Measurements from ENCODE around the gene LARGE2. TPM values are rescaled to one million over a fixed set of nuclear protein-coding genes. Genes with fewer than 3 reads are reported as not detected.

The LARGE2 gene
- total RNA-seq, 1 experiment from 2014 or later: 108 TPM

GRCh38 chr11:45959851-45960250 lies 37.4 kb downstream of the LARGE2 start:
- no peak overlapping the region for H2BK120ac ChIP-seq (ENCODE audit: low read depth, low read length, poor library complexity, severe bottlenecking)
- no peaks in the 10 kb centered on the region for H3K79me2 ChIP-seq (ENCODE audit: insufficient read depth, low read length)
- H3T11ph ChIP-seq (ENCODE audit: low read length): no peak overlapping the region
- no peaks in the 10 kb centered on the region for H3K79me1 ChIP-seq (ENCODE audit: insufficient read depth, low read depth, low read length, poor library complexity, severe bottlenecking)
- no peaks in the 10 kb centered on the region for H4K20me1 ChIP-seq (ENCODE audit: control insufficient read depth, insufficient read depth, insufficient read length)
- H2AFZ ChIP-seq (ENCODE audit: low read length): no peak overlapping the region
- Mint-ChIP-seq H3K27ac (no peak overlapping the region), H3K9me3 (peaks cover 2 to 6% of the 10 kb centered on the region in 2 experiments; a peak in 3 of 5 replicates), H3K36me3 (ENCODE audit: insufficient read depth in 1 of 3, low read depth in 3 of 3) (peaks cover 15 to 30% (median 18%) of the 10 kb centered on the region in 3 experiments), H3K4me3 (no peak overlapping the region), H3K27me3 (ENCODE audit: low read depth) (no peaks in the 10 kb centered on the region), H3K4me1 (no peaks in the 10 kb centered on the region)
- no peak overlapping the region for H3K4ac ChIP-seq (ENCODE audit: low read depth, low read length)
- H2BK12ac ChIP-seq (ENCODE audit: insufficient read length, low read depth, low read length): no peak overlapping the region
- H2AK5ac ChIP-seq (ENCODE audit: insufficient read length, low read length): no peak overlapping the region
- H2BK5ac ChIP-seq (ENCODE audit: insufficient read length, low read length): no peak overlapping the region
- no peak overlapping the region for H3K4me2 ChIP-seq (ENCODE audit: insufficient read depth, insufficient read length, low read length)
- H4K91ac ChIP-seq (ENCODE audit: insufficient read length, low read depth, low read length): no peak overlapping the region
- H3K27ac ChIP-seq (ENCODE audit: insufficient read length, low read depth, low read length): no peak overlapping the region
- no peak for DNase-seq
- H3K27me3 ChIP-seq (ENCODE audit: insufficient read depth, low read length): no peaks in the 10 kb centered on the region
- no peak overlapping the region for H3K18ac ChIP-seq (ENCODE audit: insufficient read length, low read depth, low read length)
- H3K14ac ChIP-seq (ENCODE audit: insufficient read depth, low read length): no peak overlapping the region
- H3K23me2 ChIP-seq (ENCODE audit: insufficient read length, low read depth, low read length, poor library complexity, severe bottlenecking): no peaks in the 10 kb centered on the region
- TF ChIP-seq, protein P1, sequence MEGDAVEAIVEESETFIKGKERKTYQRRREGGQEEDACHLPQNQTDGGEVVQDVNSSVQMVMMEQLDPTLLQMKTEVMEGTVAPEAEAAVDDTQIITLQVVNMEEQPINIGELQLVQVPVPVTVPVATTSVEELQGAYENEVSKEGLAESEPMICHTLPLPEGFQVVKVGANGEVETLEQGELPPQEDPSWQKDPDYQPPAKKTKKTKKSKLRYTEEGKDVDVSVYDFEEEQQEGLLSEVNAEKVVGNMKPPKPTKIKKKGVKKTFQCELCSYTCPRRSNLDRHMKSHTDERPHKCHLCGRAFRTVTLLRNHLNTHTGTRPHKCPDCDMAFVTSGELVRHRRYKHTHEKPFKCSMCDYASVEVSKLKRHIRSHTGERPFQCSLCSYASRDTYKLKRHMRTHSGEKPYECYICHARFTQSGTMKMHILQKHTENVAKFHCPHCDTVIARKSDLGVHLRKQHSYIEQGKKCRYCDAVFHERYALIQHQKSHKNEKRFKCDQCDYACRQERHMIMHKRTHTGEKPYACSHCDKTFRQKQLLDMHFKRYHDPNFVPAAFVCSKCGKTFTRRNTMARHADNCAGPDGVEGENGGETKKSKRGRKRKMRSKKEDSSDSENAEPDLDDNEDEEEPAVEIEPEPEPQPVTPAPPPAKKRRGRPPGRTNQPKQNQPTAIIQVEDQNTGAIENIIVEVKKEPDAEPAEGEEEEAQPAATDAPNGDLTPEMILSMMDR (conservative IDR thresholded peaks at IDR 0.05): no peak
- WGBS (ENCODE audit: extremely low coverage, insufficient read length, low lambda C conversion rate): no CpG with 5 or more reads among the region's 1 CpG
- H3K56ac ChIP-seq (ENCODE audit: insufficient read length, low read depth, low read length): no peak overlapping the region
- H4K5ac ChIP-seq (ENCODE audit: insufficient read length, low read depth, low read length): no peak overlapping the region
- H4K8ac ChIP-seq (replicated peaks; ENCODE audit: insufficient read length, low read depth, low read length): no peak overlapping the region
- H3K4me1 ChIP-seq (ENCODE audit: insufficient read depth, low read length): no peaks in the 10 kb centered on the region
- H2BK15ac ChIP-seq (ENCODE audit: low read depth, low read length): no peak overlapping the region
- H3K9me3 ChIP-seq (ENCODE audit: control insufficient read depth, low read depth, low read length): no peaks in the 10 kb centered on the region
- H3K9ac ChIP-seq (ENCODE audit: extremely low read depth, insufficient read length, low read length): no peak overlapping the region
- no peak overlapping the region for H2BK20ac ChIP-seq (ENCODE audit: low read depth, low read length, poor library complexity, severe bottlenecking)
- H3K23ac ChIP-seq (ENCODE audit: insufficient read length, low read depth, low read length): no peak overlapping the region
